ENCODE results near the gene GPR17. TPM values are rescaled to one million over a fixed set of nuclear protein-coding genes. Genes with fewer than 3 reads are reported as not detected.

GPR17 gene
- total and polyA plus RNA-seq, 9 of the 15 experiments (the other 6 are each of a cell fraction or from before 2014, with no cell fraction given) = not detected

- H3K27me3 ChIP-seq (ENCODE audit: control insufficient read depth in 2 of 2, insufficient read depth in 2 of 2, low read length in 2 of 2) = peaks cover 52 to 74% of the 10 kb centered on the region in 2 experiments; a peak in 4 of 5 replicates
- 6% methylated on average over 9 of the region's 9 CpGs for WGBS (ENCODE audit: insufficient coverage, low coverage, missing lambda C conversion rate)
- DNase-seq (ENCODE audit: extremely low read depth in 1 of 4, low spot score in 3 of 4) (no peak), FAIRE-seq (no peak), ATAC-seq (no peak)
- no peaks in the 10 kb centered on the region for H3K79me2 ChIP-seq (ENCODE audit: control insufficient read depth, insufficient read depth, low read length)
- no peaks in the 10 kb centered on the region for H3K9me3 ChIP-seq (replicated peaks; ENCODE audit: control insufficient read depth, insufficient read depth, low read depth, low read length)
- in situ Hi-C loops (cut with MboI) = no loop called here
- H3K4me1 ChIP-seq (replicated peaks in 1 of 2; ENCODE audit: control insufficient read depth in 2 of 2, insufficient read depth in 2 of 2, low read length in 2 of 2) = peaks cover 0 to 11% of the 10 kb centered on the region in 2 experiments; a peak in 2 of 5 replicates
- no peaks in the 10 kb centered on the region for H4K20me1 ChIP-seq (replicated peaks; ENCODE audit: control insufficient read depth, insufficient read depth, low read length)
- ChIA-PET POLR2A (interaction anchor here (0.6 to 1.1 kb wide), 2 partner anchors 16 to 17 kb away, joined by 3 read pairs; no protein-coding TSS in a partner anchor), CTCF (ENCODE audit: low intra/inter-chr PET ratio) (no interaction called here)
- H3K27ac ChIP-seq (ENCODE audit: extremely low read depth, low read depth, low read length) = no peak overlapping the region
- H3K36me3 ChIP-seq (ENCODE audit: control insufficient read depth, insufficient read depth, low read length) = no peaks in the 10 kb centered on the region; the same call in 2 of the 3 replicates
- no peak overlapping the region for H3K4me3 ChIP-seq
- no peak overlapping the region for H3K9ac ChIP-seq (ENCODE audit: insufficient read depth in 1 of 2, low read depth in 2 of 2, low read length in 2 of 2)
- H2AFZ ChIP-seq (ENCODE audit: low read depth, low read length) = no peak overlapping the region
- no peaks in the 10 kb centered on the region for H3K9me1 ChIP-seq (ENCODE audit: control insufficient read depth, insufficient read depth, low read length)
- intact Hi-C loops (cut with micrococcal nuclease) = no loop called here
- no TSS peak for BruUV-seq (replicated peaks)
- H3K4me2 ChIP-seq (ENCODE audit: insufficient read depth, low read length) = no peak overlapping the region
- TF ChIP-seq HSF4 (CRISPR knock-in tag; IDR thresholded peaks at IDR 0.05; ENCODE audit: borderline replicate concordance) = no peak
- TF ChIP-seq RUNX1 (IDR thresholded peaks at IDR 0.05; ENCODE audit: low read depth) = no peak
- TF ChIP-seq, protein P1, sequence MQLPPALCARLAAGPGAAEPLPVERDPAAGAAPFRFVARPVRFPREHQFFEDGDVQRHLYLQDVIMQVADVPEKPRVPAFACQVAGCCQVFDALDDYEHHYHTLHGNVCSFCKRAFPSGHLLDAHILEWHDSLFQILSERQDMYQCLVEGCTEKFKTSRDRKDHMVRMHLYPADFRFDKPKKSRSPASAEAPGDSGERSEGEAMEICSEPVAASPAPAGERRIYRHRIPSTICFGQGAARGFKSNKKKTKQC (CRISPR knock-in tag; IDR thresholded peaks at IDR 0.05) = no peak
- TF ChIP-seq, protein P2, sequence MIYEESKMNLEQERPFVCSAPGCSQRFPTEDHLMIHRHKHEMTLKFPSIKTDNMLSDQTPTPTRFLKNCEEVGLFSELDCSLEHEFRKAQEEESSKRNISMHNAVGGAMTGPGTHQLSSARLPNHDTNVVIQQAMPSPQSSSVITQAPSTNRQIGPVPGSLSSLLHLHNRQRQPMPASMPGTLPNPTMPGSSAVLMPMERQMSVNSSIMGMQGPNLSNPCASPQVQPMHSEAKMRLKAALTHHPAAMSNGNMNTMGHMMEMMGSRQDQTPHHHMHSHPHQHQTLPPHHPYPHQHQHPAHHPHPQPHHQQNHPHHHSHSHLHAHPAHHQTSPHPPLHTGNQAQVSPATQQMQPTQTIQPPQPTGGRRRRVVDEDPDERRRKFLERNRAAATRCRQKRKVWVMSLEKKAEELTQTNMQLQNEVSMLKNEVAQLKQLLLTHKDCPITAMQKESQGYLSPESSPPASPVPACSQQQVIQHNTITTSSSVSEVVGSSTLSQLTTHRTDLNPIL (CRISPR knock-in tag; IDR thresholded peaks at IDR 0.05) = no peak
- TF ChIP-seq RBM17 (IDR thresholded peaks at IDR 0.05; ENCODE audit: borderline replicate concordance, low read depth, low read length) = no peak
- TF ChIP-seq SRSF1 (IDR thresholded peaks at IDR 0.05; ENCODE audit: low read depth, low read length) = no peak
- TF ChIP-seq RERE (CRISPR knock-in tag; IDR thresholded peaks at IDR 0.05; ENCODE audit: borderline replicate concordance) = no peak
- no peak for TF ChIP-seq IFI16 (CRISPR knock-in tag; IDR thresholded peaks at IDR 0.05)
- no peak for TF ChIP-seq ILK (tag; IDR thresholded peaks at IDR 0.05; ENCODE audit: borderline replicate concordance, low read depth)
- TF ChIP-seq SMARCC2 (IDR thresholded peaks at IDR 0.05; ENCODE audit: low read depth) = no peak
- TF ChIP-seq PHF20 (IDR thresholded peaks at IDR 0.05; ENCODE audit: partially characterized antibody) = no peak
- TF ChIP-seq, protein P3, sequence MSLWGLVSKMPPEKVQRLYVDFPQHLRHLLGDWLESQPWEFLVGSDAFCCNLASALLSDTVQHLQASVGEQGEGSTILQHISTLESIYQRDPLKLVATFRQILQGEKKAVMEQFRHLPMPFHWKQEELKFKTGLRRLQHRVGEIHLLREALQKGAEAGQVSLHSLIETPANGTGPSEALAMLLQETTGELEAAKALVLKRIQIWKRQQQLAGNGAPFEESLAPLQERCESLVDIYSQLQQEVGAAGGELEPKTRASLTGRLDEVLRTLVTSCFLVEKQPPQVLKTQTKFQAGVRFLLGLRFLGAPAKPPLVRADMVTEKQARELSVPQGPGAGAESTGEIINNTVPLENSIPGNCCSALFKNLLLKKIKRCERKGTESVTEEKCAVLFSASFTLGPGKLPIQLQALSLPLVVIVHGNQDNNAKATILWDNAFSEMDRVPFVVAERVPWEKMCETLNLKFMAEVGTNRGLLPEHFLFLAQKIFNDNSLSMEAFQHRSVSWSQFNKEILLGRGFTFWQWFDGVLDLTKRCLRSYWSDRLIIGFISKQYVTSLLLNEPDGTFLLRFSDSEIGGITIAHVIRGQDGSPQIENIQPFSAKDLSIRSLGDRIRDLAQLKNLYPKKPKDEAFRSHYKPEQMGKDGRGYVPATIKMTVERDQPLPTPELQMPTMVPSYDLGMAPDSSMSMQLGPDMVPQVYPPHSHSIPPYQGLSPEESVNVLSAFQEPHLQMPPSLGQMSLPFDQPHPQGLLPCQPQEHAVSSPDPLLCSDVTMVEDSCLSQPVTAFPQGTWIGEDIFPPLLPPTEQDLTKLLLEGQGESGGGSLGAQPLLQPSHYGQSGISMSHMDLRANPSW (CRISPR knock-in tag; IDR thresholded peaks at IDR 0.05) = no peak
These were observed 38.5 kb upstream of the GPR17 start for GRCh38 chr2:127607399-127607908.

All from K562 (cell line).